ENCODE data around the gene PRKD1.

The PRKD1 gene

GRCh38 chr14:29913566-29913965, 14.1 kb downstream of the PRKD1 start:
- TF ChIP-seq CSDC2 (CRISPR knock-in tag; IDR thresholded peaks at IDR 0.05) (no peak), ZFP30 (CRISPR knock-in tag; IDR thresholded peaks at IDR 0.05) (no peak), ARNTL (CRISPR knock-in tag; IDR thresholded peaks at IDR 0.05; ENCODE audit: borderline replicate concordance, low read depth) (no peak), ZC3H10 (CRISPR knock-in tag; IDR thresholded peaks at IDR 0.05) (no peak), PATZ1 (CRISPR knock-in tag; IDR thresholded peaks at IDR 0.05; ENCODE audit: borderline replicate concordance) (no peak), PPARA (CRISPR knock-in tag; IDR thresholded peaks at IDR 0.05; ENCODE audit: borderline replicate concordance) (no peak), TOX (CRISPR knock-in tag; IDR thresholded peaks at IDR 0.05; ENCODE audit: borderline replicate concordance) (no peak), GLIS3 (CRISPR knock-in tag; IDR thresholded peaks at IDR 0.05) (no peak), BACH2 (CRISPR knock-in tag; IDR thresholded peaks at IDR 0.05; ENCODE audit: borderline replicate concordance) (no peak)
- TF ChIP-seq, protein P1, sequence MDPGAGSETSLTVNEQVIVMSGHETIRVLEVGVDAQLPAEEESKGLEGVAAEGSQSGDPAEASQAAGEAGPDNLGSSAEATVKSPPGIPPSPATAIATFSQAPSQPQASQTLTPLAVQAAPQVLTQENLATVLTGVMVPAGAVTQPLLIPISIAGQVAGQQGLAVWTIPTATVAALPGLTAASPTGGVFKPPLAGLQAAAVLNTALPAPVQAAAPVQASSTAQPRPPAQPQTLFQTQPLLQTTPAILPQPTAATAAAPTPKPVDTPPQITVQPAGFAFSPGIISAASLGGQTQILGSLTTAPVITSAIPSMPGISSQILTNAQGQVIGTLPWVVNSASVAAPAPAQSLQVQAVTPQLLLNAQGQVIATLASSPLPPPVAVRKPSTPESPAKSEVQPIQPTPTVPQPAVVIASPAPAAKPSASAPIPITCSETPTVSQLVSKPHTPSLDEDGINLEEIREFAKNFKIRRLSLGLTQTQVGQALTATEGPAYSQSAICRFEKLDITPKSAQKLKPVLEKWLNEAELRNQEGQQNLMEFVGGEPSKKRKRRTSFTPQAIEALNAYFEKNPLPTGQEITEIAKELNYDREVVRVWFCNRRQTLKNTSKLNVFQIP (CRISPR knock-in tag; IDR thresholded peaks at IDR 0.05; ENCODE audit: borderline replicate concordance, low read depth) = no peak
- TF ChIP-seq, protein P2, sequence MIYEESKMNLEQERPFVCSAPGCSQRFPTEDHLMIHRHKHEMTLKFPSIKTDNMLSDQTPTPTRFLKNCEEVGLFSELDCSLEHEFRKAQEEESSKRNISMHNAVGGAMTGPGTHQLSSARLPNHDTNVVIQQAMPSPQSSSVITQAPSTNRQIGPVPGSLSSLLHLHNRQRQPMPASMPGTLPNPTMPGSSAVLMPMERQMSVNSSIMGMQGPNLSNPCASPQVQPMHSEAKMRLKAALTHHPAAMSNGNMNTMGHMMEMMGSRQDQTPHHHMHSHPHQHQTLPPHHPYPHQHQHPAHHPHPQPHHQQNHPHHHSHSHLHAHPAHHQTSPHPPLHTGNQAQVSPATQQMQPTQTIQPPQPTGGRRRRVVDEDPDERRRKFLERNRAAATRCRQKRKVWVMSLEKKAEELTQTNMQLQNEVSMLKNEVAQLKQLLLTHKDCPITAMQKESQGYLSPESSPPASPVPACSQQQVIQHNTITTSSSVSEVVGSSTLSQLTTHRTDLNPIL (CRISPR knock-in tag; IDR thresholded peaks at IDR 0.05; ENCODE audit: low read depth) = no peak
- no peak for ATAC-seq

DNA sequence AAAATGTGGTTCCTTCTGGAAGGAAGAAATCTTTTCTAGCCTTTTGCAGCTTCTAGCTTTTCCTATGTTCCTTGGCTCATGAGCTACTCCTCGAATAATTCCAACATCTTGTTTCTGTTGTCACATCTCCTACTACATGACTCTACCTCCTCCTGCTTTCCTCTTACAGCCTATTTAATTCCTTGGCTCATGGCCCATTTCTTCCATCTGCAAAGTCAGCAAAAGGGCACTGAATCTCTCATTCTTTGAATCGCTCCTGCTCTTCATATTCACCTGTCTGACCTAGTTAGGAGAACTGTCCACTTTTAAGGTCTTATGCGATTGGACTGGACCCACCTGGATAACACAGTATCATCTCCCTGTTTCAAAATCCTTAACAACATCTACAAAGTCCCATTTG, 15.8 kb downstream of the PRKD1 start:
- TF ChIP-seq PATZ1 (CRISPR knock-in tag; IDR thresholded peaks at IDR 0.05; ENCODE audit: borderline replicate concordance) = no peak
- TF ChIP-seq TCF4 (CRISPR knock-in tag; IDR thresholded peaks at IDR 0.05; ENCODE audit: borderline replicate concordance) = no peak
- no peak for TF ChIP-seq TOX (CRISPR knock-in tag; IDR thresholded peaks at IDR 0.05; ENCODE audit: borderline replicate concordance)
- no peak for TF ChIP-seq GLIS3 (CRISPR knock-in tag; IDR thresholded peaks at IDR 0.05)
- TF ChIP-seq ZFP30 (CRISPR knock-in tag; IDR thresholded peaks at IDR 0.05) = no peak
- TF ChIP-seq, protein P3, sequence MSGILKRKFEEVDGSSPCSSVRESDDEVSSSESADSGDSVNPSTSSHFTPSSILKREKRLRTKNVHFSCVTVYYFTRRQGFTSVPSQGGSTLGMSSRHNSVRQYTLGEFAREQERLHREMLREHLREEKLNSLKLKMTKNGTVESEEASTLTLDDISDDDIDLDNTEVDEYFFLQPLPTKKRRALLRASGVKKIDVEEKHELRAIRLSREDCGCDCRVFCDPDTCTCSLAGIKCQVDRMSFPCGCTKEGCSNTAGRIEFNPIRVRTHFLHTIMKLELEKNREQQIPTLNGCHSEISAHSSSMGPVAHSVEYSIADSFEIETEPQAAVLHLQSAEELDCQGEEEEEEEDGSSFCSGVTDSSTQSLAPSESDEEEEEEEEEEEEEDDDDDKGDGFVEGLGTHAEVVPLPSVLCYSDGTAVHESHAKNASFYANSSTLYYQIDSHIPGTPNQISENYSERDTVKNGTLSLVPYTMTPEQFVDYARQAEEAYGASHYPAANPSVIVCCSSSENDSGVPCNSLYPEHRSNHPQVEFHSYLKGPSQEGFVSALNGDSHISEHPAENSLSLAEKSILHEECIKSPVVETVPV (CRISPR knock-in tag; IDR thresholded peaks at IDR 0.05) = no peak
- no peak for TF ChIP-seq ZNF70 (CRISPR knock-in tag; IDR thresholded peaks at IDR 0.05)
- no peak for ATAC-seq

DNA sequence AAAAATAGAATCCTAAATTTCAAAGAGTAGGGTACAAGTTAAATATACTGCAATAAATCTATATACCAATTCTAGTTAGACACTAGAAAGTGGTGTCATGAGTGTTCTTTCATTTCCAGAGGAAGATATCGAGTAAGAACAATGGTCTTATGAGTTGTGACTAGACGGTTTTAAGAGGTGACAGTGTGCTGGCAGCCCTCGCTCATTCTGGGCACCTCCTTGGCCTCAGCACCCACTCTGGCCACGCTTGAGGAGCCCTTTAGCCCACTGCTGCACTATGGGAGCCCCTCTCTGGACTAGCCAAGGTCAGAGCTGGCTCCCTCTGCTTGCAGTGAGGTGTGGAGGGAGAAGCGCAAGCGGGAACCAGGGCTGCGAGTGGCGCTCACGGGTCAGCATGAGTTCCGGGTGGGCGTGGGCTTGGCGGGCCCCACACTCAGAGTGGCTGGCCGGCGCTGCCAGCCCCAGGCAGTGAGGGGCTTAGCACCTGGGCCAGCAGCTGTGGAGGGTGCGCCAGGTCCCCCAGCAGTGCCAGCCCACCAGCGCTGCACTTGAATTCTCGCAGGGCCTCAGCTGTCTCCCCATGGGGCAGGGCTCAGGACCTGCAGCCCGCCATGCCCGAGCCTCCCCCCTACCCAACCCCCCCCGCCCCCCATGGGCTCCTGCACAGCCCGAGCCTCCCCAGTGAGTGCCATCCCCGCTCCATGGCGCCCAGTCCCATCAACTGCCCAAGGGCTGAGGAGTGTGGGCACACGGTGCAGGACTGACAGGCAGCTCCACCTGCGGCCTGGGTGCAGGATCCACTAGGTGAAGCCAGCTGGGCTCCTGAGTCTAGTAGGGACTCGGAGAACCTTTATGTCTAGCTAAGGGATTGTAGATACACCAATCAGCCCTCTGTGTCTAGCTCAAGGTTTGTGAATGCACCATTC, 18.7 kb downstream of the PRKD1 start:
- ATAC-seq = no peak

GRCh38 chr14:29906256-29906870, 21.3 kb downstream of the PRKD1 start:
- ATAC-seq = no peak

More for the DNA sequence above, 18.7 kb downstream of the PRKD1 start:
- no peak for TF ChIP-seq GLIS3 (CRISPR knock-in tag; IDR thresholded peaks at IDR 0.05)
- no peak for TF ChIP-seq ZNF8 (CRISPR knock-in tag; IDR thresholded peaks at IDR 0.05)
- no peak for TF ChIP-seq TCF4 (CRISPR knock-in tag; IDR thresholded peaks at IDR 0.05; ENCODE audit: borderline replicate concordance)

More at GRCh38 chr14:29906256-29906870, 21.3 kb downstream of the PRKD1 start:
- TF ChIP-seq ZNF70 (CRISPR knock-in tag; IDR thresholded peaks at IDR 0.05) (no peak), ZNF565 (CRISPR knock-in tag; conservative IDR thresholded peaks at IDR 0.05; ENCODE audit: low read depth) (no peak), PATZ1 (CRISPR knock-in tag; IDR thresholded peaks at IDR 0.05; ENCODE audit: borderline replicate concordance) (no peak), ARNTL (CRISPR knock-in tag; IDR thresholded peaks at IDR 0.05; ENCODE audit: borderline replicate concordance, low read depth) (no peak), RARB (CRISPR knock-in tag; IDR thresholded peaks at IDR 0.05) (no peak), TOX (CRISPR knock-in tag; IDR thresholded peaks at IDR 0.05; ENCODE audit: borderline replicate concordance) (no peak), ZNF8 (CRISPR knock-in tag; IDR thresholded peaks at IDR 0.05) (no peak), CSDC2 (CRISPR knock-in tag; IDR thresholded peaks at IDR 0.05) (no peak), OSR1 (CRISPR knock-in tag; IDR thresholded peaks at IDR 0.05) (no peak), ISL1 (CRISPR knock-in tag; IDR thresholded peaks at IDR 0.05) (no peak), ESRRG (CRISPR knock-in tag; IDR thresholded peaks at IDR 0.05) (no peak), ZFP30 (CRISPR knock-in tag; IDR thresholded peaks at IDR 0.05) (no peak), TCF4 (CRISPR knock-in tag; IDR thresholded peaks at IDR 0.05; ENCODE audit: borderline replicate concordance) (no peak)
- TF ChIP-seq, protein P3 (CRISPR knock-in tag; IDR thresholded peaks at IDR 0.05) = no peak

Data from SK-N-SH treated with all-trans-retinoic acid at 6 μM for 48 hours (cell line).